Measurements from ENCODE around the gene P3H4.
"Not testable (repeated sequence)": the region's sequence is repeated elsewhere in the genome, so short reads cannot be mapped to it uniquely, and the experiment has no call there.

The P3H4 gene

GRCh38 chr17:41792845-41793783, 18.6 kb downstream of the P3H4 start:
- DNase-seq = no peak

GRCh38 chr17:41787021-41787418, 24.7 kb downstream of the P3H4 start:
- no peak for DNase-seq

GRCh38 chr17:41786227-41787020, 25.3 kb downstream of the P3H4 start, which contains the start of gene JUP:
Gene JUP (minus strand): TSS chr17:41786711. CDS start chr17:41771854, 14,857 bp downstream.
- DNase-seq = peak; percentile 99

- DNase-seq = no peak
Measured at GRCh38 chr17:41785859-41786226, 25.9 kb downstream of the P3H4 start.

GRCh38 chr17:41785091-41785858, 26.5 kb downstream of the P3H4 start:
- peak; percentile 3 for DNase-seq

GRCh38 chr17:41784207-41784744, 27.5 kb downstream of the P3H4 start:
- no peak for DNase-seq

GRCh38 chr17:41782142-41782541, 29.6 kb downstream of the P3H4 start:
- no peak for DNase-seq

- DNase-seq = no peak
Measured at GRCh38 chr17:41781404-41782110, 30.2 kb downstream of the P3H4 start.

GRCh38 chr17:41779954-41780353, 31.8 kb downstream of the P3H4 start:
- DNase-seq = no peak

- peak; percentile 95 for DNase-seq
Measured at GRCh38 chr17:41777574-41778188, 34.1 kb downstream of the P3H4 start.

GRCh38 chr17:41777157-41777573, 34.6 kb downstream of the P3H4 start:
- peak; percentile 38 for DNase-seq

GRCh38 chr17:41776262-41776900, 35.4 kb downstream of the P3H4 start:
- DNase-seq = not testable (repeated sequence)

GRCh38 chr17:41775394-41776226, 36.1 kb downstream of the P3H4 start:
- DNase-seq = no peak

GRCh38 chr17:41773731-41774193, 38.0 kb downstream of the P3H4 start:
- no peak for DNase-seq

GRCh38 chr17:41773190-41773588, 38.6 kb downstream of the P3H4 start:
- DNase-seq = peak; percentile 44

- DNase-seq = no peak
Measured at GRCh38 chr17:41772586-41773189, 39.1 kb downstream of the P3H4 start.

GRCh38 chr17:41772218-41772585, 39.5 kb downstream of the P3H4 start:
- DNase-seq = no peak

- DNase-seq = no peak
Measured at GRCh38 chr17:41771389-41772206, 40.2 kb downstream of the P3H4 start.

GRCh38 chr17:41769985-41770384, 41.8 kb downstream of the P3H4 start:
- DNase-seq = no peak
